Lower leg skin (tissue), 4 donors: ENCODE results near the gene PPP1R1B. TPM values are rescaled to one million over a fixed set of nuclear protein-coding genes. Genes with fewer than 3 reads are reported as not detected.

ENCODE experiments used
- DNase-seq, 2 donors: peaks; one replicate each; pipeline ENCODE4 v3.0.0-alpha.2; 2019; ENCODE audit warnings: low spot score in 2 of 2
- H3K4me3 ChIP-seq: fragments of 200-600 bp; sonication (generic); 2 replicates; pipeline ENCODE4 v1.5.1; 2017; ENCODE audit warnings: mild to moderate bottlenecking, low read depth; ENCODE audit not compliant: poor library complexity, severe bottlenecking
- CTCF ChIP-seq, 3 donors: fragments of 450-650 bp; IDR thresholded peaks; one replicate each; pipeline ENCODE4 v1.5.1; 2016; ENCODE audit warnings: antibody characterized with exemption in 3 of 3, mild to moderate bottlenecking in 3 of 3, moderate library complexity in 2 of 3
- POLR2A ChIP-seq, 2 donors: fragments of 450-650 bp; IDR thresholded peaks; one replicate each; pipeline ENCODE4 v1.6.1; 2016 to 2017; ENCODE audit warnings: antibody characterized with exemption in 2 of 2, mild to moderate bottlenecking in 1 of 2, moderate library complexity in 1 of 2
- WGBS, 2 donors: methylation state at CpG; one replicate each; pipeline ENCODE4 v1.1.5; 2018; 5-methylcytosine and 5-hydroxymethylcytosine counted together
- intact Hi-C: fragments of 100-400 bp; cut with DNase I; formaldehyde crosslinking; loops from one replicate; pipeline ENCODE4 v1.15.0; 2023; ENCODE audit warnings: low total_unique reads
- total RNA-seq, 4 donors: library from RNA; depleted of rRNA; stranded (reverse); fragments of >200 nt; gene quantifications; one replicate each; pipeline ENCODE4 v1.1.0, GENCODE V29; 2016

Gene PPP1R1B
- total RNA-seq, 4 donors from 2014 or later, result 18.5 to 102 (median 51.8) TPM

GRCh38 chr17:39636927-39637736, 10.4 kb downstream of the PPP1R1B start, which contains the start of gene STARD3:
STARD3 (plus strand) TSS chr17:39637144; CDS start chr17:39653532, 16,388 bp downstream.
- intact Hi-C loops, result no loop called here
- 1% methylated on average over 48 to 68 of the region's 69 CpGs for WGBS, 2 donors
- peak within 1 kb of the TSS; percentile 72 for H3K4me3 ChIP-seq
- peak; percentile 85 to 98 for DNase-seq
- TF ChIP-seq POLR2A (IDR thresholded peaks at IDR 0.05), result no peak
- TF ChIP-seq CTCF (IDR thresholded peaks at IDR 0.05), result peak in 1 of 3 donors; percentile 45

- no peak for TF ChIP-seq POLR2A (IDR thresholded peaks at IDR 0.05)
- DNase-seq, result no peak
- intact Hi-C loops, result no loop called here
- WGBS, 2 donors, result 85 to 91% methylated on average over 7 of the region's 7 CpGs
- no peak overlapping the region for H3K4me3 ChIP-seq
These were observed 11.6 kb downstream of the PPP1R1B start for GRCh38 chr17:39638317-39638716.

GRCh38 chr17:39639043-39639442, 12.3 kb downstream of the PPP1R1B start:
- intact Hi-C loops, result no loop called here
- no peak for TF ChIP-seq POLR2A (IDR thresholded peaks at IDR 0.05)
- TF ChIP-seq CTCF (IDR thresholded peaks at IDR 0.05), result no peak
- H3K4me3 ChIP-seq, result no peak overlapping the region
- WGBS, 2 donors, result 73 to 86% methylated on average over 2 of the region's 2 CpGs
- no peak for DNase-seq

- TF ChIP-seq POLR2A (IDR thresholded peaks at IDR 0.05) (no peak), CTCF (IDR thresholded peaks at IDR 0.05) (no peak)
- no peak overlapping the region for H3K4me3 ChIP-seq
- WGBS, 2 donors, result 85 to 88% methylated on average over 11 of the region's 11 CpGs
- intact Hi-C loops, result no loop called here
- DNase-seq, result no peak
These were observed 13.1 kb downstream of the PPP1R1B start for GRCh38 chr17:39639566-39640458.

GRCh38 chr17:39640591-39641031, 13.9 kb downstream of the PPP1R1B start:
- no peak overlapping the region for H3K4me3 ChIP-seq
- no peak for DNase-seq
- WGBS, 2 donors, result 57 to 59% methylated on average over 4 of the region's 4 CpGs
- no peak for TF ChIP-seq CTCF (IDR thresholded peaks at IDR 0.05)
- TF ChIP-seq POLR2A (IDR thresholded peaks at IDR 0.05), result no peak
- intact Hi-C loops, result no loop called here

GRCh38 chr17:39641097-39641496, 14.3 kb downstream of the PPP1R1B start:
- 92 to 97% methylated on average over 4 of the region's 4 CpGs for WGBS, 2 donors
- intact Hi-C loops, result no loop called here
- no peak for DNase-seq
- TF ChIP-seq POLR2A (IDR thresholded peaks at IDR 0.05), result no peak
- TF ChIP-seq CTCF (IDR thresholded peaks at IDR 0.05), result no peak
- no peak overlapping the region for H3K4me3 ChIP-seq
